ENCODE results near the gene ZNRF3.

Gene ZNRF3

GRCh38 chr22:28891156-28891733 is 7.9 kb downstream of the ZNRF3 start:
- DNase-seq (ENCODE audit: low read depth): no peak
- in situ Hi-C loops (cut with HindIII; ENCODE audit: low sequenced_read_pairs): no loop called here
- H3K4me3 ChIP-seq (ENCODE audit: low read depth, low read length): no peak overlapping the region

GRCh38 chr22:28892175-28892731 is 8.9 kb downstream of the ZNRF3 start:
- DNase-seq (ENCODE audit: low read depth): no peak
- in situ Hi-C loops (cut with HindIII; ENCODE audit: low sequenced_read_pairs): no loop called here
- no peak overlapping the region for H3K4me3 ChIP-seq (ENCODE audit: low read depth, low read length)
- TF ChIP-seq CTCF (IDR thresholded peaks at IDR 0.05; ENCODE audit: low read depth, low read length, missing control alignments): no peak

More at GRCh38 chr22:28891156-28891733, 7.9 kb downstream of the ZNRF3 start:
- TF ChIP-seq CTCF (IDR thresholded peaks at IDR 0.05; ENCODE audit: low read depth, low read length, missing control alignments): no peak

GRCh38 chr22:28893810-28894209 is 10.4 kb downstream of the ZNRF3 start:
- no peak for TF ChIP-seq CTCF (IDR thresholded peaks at IDR 0.05; ENCODE audit: low read depth, low read length, missing control alignments)
- in situ Hi-C loops (cut with HindIII; ENCODE audit: low sequenced_read_pairs): no loop called here
- no peak overlapping the region for H3K4me3 ChIP-seq (ENCODE audit: low read depth, low read length)
- no peak for DNase-seq (ENCODE audit: low read depth)

GRCh38 chr22:28894334-28894733 is 11.0 kb downstream of the ZNRF3 start:
- TF ChIP-seq CTCF (IDR thresholded peaks at IDR 0.05; ENCODE audit: low read depth, low read length, missing control alignments): no peak
- in situ Hi-C loops (cut with HindIII; ENCODE audit: low sequenced_read_pairs): no loop called here
- H3K4me3 ChIP-seq (ENCODE audit: low read depth, low read length): no peak overlapping the region
- no peak for DNase-seq (ENCODE audit: low read depth)

- in situ Hi-C loops (cut with HindIII; ENCODE audit: low sequenced_read_pairs): loop anchor here (5.0 kb wide), 1 partner anchor 112 kb away; no protein-coding TSS in a partner anchor
- DNase-seq (ENCODE audit: low read depth): no peak
- no peak for TF ChIP-seq CTCF (IDR thresholded peaks at IDR 0.05; ENCODE audit: low read depth, low read length, missing control alignments)
- no peak overlapping the region for H3K4me3 ChIP-seq (ENCODE audit: low read depth, low read length)
Observed at GRCh38 chr22:28894807-28895206, 11.4 kb downstream of the ZNRF3 start.

- no peak overlapping the region for H3K4me3 ChIP-seq (ENCODE audit: low read depth, low read length)
- DNase-seq (ENCODE audit: low read depth): no peak
- TF ChIP-seq CTCF (IDR thresholded peaks at IDR 0.05; ENCODE audit: low read depth, low read length, missing control alignments): no peak
- in situ Hi-C loops (cut with HindIII; ENCODE audit: low sequenced_read_pairs): loop anchor here (5.0 kb wide), 1 partner anchor 111 kb away; no protein-coding TSS in a partner anchor
Observed at GRCh38 chr22:28896611-28897010, 13.2 kb downstream of the ZNRF3 start.

Measured in astrocyte of the cerebellum (primary cell).